GM12878 (cell line): ENCODE data around the gene PAPLN. TPM values are rescaled to one million over a fixed set of nuclear protein-coding genes. Genes with fewer than 3 reads are reported as not detected.

Experiments used
- ATAC-seq: fragments of 200-7000 bp; cut with Tn5 transposase; 3 replicates; pipeline ENCODE4 v1.9.1; 2020; ENCODE audit warnings: mild to moderate bottlenecking, moderate library complexity
- BruUV-seq: library from RNA; stranded (reverse); fragments of 400-500 nt; replicated peaks from 2 replicates; lab custom pipeline; 2021; lab: Mats Ljungman, UMichigan
- CTCF ChIA-PET: fragments of 300-600 bp; sonication (Branson Sonifier 250); formaldehyde crosslinking; extraction: SDS; loops from one replicate; lab custom pipeline; 2021; ENCODE audit warnings: inconsistent platforms; lab: Yijun Ruan, JAX
- POLR2A ChIA-PET: fragments of 350-600 bp; formaldehyde crosslinking; extraction: SDS; loops from one replicate; lab custom pipeline; 2021; ENCODE audit warnings: inconsistent platforms; lab: Charles Lee
- RAD21 ChIA-PET: fragments of 300-600 bp; sonication (Branson Sonifier 250); formaldehyde crosslinking; loops from one replicate; lab custom pipeline; 2023; ENCODE audit warnings: antibody characterized with exemption; ENCODE audit not compliant: unreplicated experiment; lab: Charles Lee
- SMC1A ChIA-PET: fragments of 300-600 bp; sonication (Branson Sonifier 250); formaldehyde crosslinking; loops from one replicate; lab custom pipeline; 2023; ENCODE audit not compliant: unreplicated experiment, uncharacterized antibody; lab: Charles Lee
- DNase-seq: peaks from one replicate; pipeline ENCODE4 v3.0.0-alpha.2; 2011; ENCODE audit warnings: low read depth, low spot score
- FAIRE-seq: peaks from 3 replicates; lab custom pipeline; 2011; peaks lifted over from hg19 to GRCh38; lab: Jason Lieb, UNC
- H2AFZ ChIP-seq: 2 replicates; pipeline ENCODE4 v1.6.0; 2011; ENCODE audit warnings: low read depth, low read length, control low read depth; ENCODE audit not compliant: control insufficient read depth
- H3K27ac ChIP-seq: 2 replicates; pipeline ENCODE4 v1.5.1; 2011; ENCODE audit warnings: control low read depth; ENCODE audit not compliant: control insufficient read depth, insufficient read depth
- H3K27me3 ChIP-seq, 2 experiments: replicated peaks in 1 of 2; 2 replicates each; pipeline versions ENCODE4 v1.6.0 to v1.6.1; 2011; ENCODE audit warnings: low read length in 1 of 2; ENCODE audit not compliant: control insufficient read depth in 2 of 2, insufficient read depth in 2 of 2
- H3K36me3 ChIP-seq, 2 experiments: 2 replicates each; pipeline ENCODE4 v1.5.1; 2011; ENCODE audit warnings: low read length in 1 of 2; ENCODE audit not compliant: control insufficient read depth in 2 of 2, insufficient read depth in 2 of 2
- H3K4me1 ChIP-seq: 2 replicates; pipeline ENCODE4 v1.6.1; 2011; ENCODE audit warnings: mild to moderate bottlenecking, low read length, moderate library complexity, mixed read lengths; ENCODE audit not compliant: control insufficient read depth, insufficient read depth
- H3K4me2 ChIP-seq: 2 replicates; pipeline ENCODE4 v1.6.0; 2011; ENCODE audit warnings: control low read depth; ENCODE audit not compliant: control insufficient read depth, insufficient read depth
- H3K4me3 ChIP-seq: fragments of 200-600 bp; sonication (generic); 2 replicates; pipeline ENCODE4 v1.5.1; 2016
- H3K79me2 ChIP-seq: 2 replicates; pipeline ENCODE4 v1.6.0; 2011; ENCODE audit warnings: low read length; ENCODE audit not compliant: control insufficient read depth, insufficient read depth
- H3K9ac ChIP-seq: 2 replicates; pipeline ENCODE4 v1.8.0; 2011; ENCODE audit warnings: low read length, control low read depth, mixed read lengths; ENCODE audit not compliant: control insufficient read depth, insufficient read depth
- H3K9me3 ChIP-seq: replicated peaks from 3 replicates; pipeline ENCODE4 v1.5.1; 2011; ENCODE audit warnings: mild to moderate bottlenecking, low read length; ENCODE audit not compliant: control insufficient read depth, insufficient read depth
- H4K20me1 ChIP-seq: 2 replicates; pipeline ENCODE4 v1.6.0; 2011; ENCODE audit not compliant: control insufficient read depth, insufficient read depth
- BCL11A ChIP-seq: IDR thresholded peaks from 2 replicates; pipeline ENCODE4 v1.6.1; 2011; ENCODE audit warnings: low read depth, low read length
- CHD1 ChIP-seq: IDR thresholded peaks from 2 replicates; pipeline ENCODE4 v1.6.1; 2012; ENCODE audit warnings: low read depth, low read length, improper control_type of control experiment
- ETV6 ChIP-seq, 2 experiments: fragments of 450-650 bp in 1 of 2; IDR thresholded peaks in 1 of 2; conservative IDR thresholded peaks in 1 of 2; 2 replicates each; pipeline ENCODE4 v1.6.1; 2014; ENCODE audit warnings: antibody characterized with exemption in 1 of 2, borderline replicate concordance in 1 of 2, low read depth in 1 of 2, mild to moderate bottlenecking in 1 of 2, moderate library complexity in 1 of 2
- ZBTB40 ChIP-seq: fragments of 450-650 bp; IDR thresholded peaks from 2 replicates; pipeline ENCODE4 v1.6.1; 2016; ENCODE audit warnings: mild to moderate bottlenecking, moderate library complexity, borderline replicate concordance
- WGBS: methylation state at CpG from one replicate; pipeline ENCODE4 v1.1.6; 2016; ENCODE audit warnings: low lambda C conversion rate; ENCODE audit not compliant: insufficient replicate concordance, insufficient coverage; ENCODE audit errors: missing lambda C conversion rate; 5-methylcytosine and 5-hydroxymethylcytosine counted together
- in situ Hi-C: fragments of 300-500 bp; cut with MboI; formaldehyde crosslinking; loops from 9 replicates; pipeline ENCODE4 v1.14.3; 2018; ENCODE audit warnings: mixed read lengths
- intact Hi-C: fragments of 100-400 bp; cut with micrococcal nuclease; formaldehyde crosslinking; loops from one replicate; pipeline ENCODE4 v1.14.2; 2022; ENCODE audit not compliant: unreplicated experiment
- polyA plus RNA-seq, 11 experiments: library from polyadenylated mRNA; depleted of rRNA in 4 of 11; unstranded in 6 of 11; stranded (reverse) in 5 of 11; fragments of >200 nt; fragmentation: Nextera tagmentation in 4 of 11; fragmentation: Illumina TruSeq in 1 of 11; extraction: Ambion mirVana in 4 of 11; extraction: Trizol in 1 of 11; gene quantifications; 1 replicate in 1 of 11; 2 replicates in 10 of 11; pipeline versions ENCODE4 v1.2.1 to v1.2.3, GENCODE V29; 2011 to 2016; ENCODE audit warnings: inconsistent platforms in 2 of 11, missing spikeins in 2 of 11, low read depth in 1 of 11
- total RNA-seq, 4 experiments: library from RNA; depleted of rRNA in 3 of 4; stranded (reverse); fragments of >200 nt in 3 of 4; fragmentation: Illumina TruSeq in 1 of 4; extraction: Trizol in 1 of 4; gene quantifications; 2 replicates each; pipeline versions ENCODE4 v1.2.1 to v1.2.3, GENCODE V29; 2013 to 2021

Gene PAPLN
- total and polyA plus RNA-seq, 10 of the 15 experiments (the other 5 are each of a cell fraction or from before 2014, with no cell fraction given), result 1.8 to 19.8 (median 7.4) TPM

- no peak for TF ChIP-seq ZBTB40
- TF ChIP-seq CHD1, result no peak
Measured at GRCh38 chr14:73249564-73250316, 12.4 kb downstream of the PAPLN start (continued).

GRCh38 chr14:73250317-73250713 lies 13.0 kb downstream of the PAPLN start:
- Histone ChIP-seq H3K79me2 (peaks cover 4% of the 10 kb centered on the region; the same call in 1 of the 2 replicates), H3K9me3 (no peaks in the 10 kb centered on the region), H3K4me3 (no peak overlapping the region), H3K9ac (no peak overlapping the region)
- FAIRE-seq (no peak), DNase-seq (no peak)
- CTCF ChIA-PET, result no interaction called here
- TF ChIP-seq ETV6 (conservative IDR thresholded peaks at IDR 0.05 in 1 of 2, IDR thresholded peaks at IDR 0.05 in 1 of 2; ENCODE audit: borderline replicate concordance in 1 of 2, low read depth in 1 of 2) (no peak), BCL11A (no peak)
- TF ChIP-seq, all 136 proteins: peak for 0
- no peaks in the 10 kb centered on the region; a peak in 1 of 4 replicates for H3K36me3 ChIP-seq
- H3K27me3 ChIP-seq, result no peaks in the 10 kb centered on the region
- ChIA-PET SMC1A (interaction anchor here (0.8 to 1.1 kb wide), 2 partner anchors 27 to 38 kb away, joined by 3 read pairs; no protein-coding TSS in a partner anchor), POLR2A (no interaction called here), RAD21 (no interaction called here)
- no peaks in the 10 kb centered on the region for H4K20me1 ChIP-seq
- in situ Hi-C loops, result no loop called here
- H3K4me2 ChIP-seq, result no peak overlapping the region
- no TSS peak for BruUV-seq
- WGBS, result 95% methylated on average over 11 of the region's 11 CpGs
- H3K4me1 ChIP-seq, result peaks cover 28% of the 10 kb centered on the region
- no peak for ATAC-seq
- intact Hi-C loops, result no loop called here
- no peak overlapping the region for H3K27ac ChIP-seq
- no peak overlapping the region for H2AFZ ChIP-seq
